A549 treated with Mapracorat at 1 μM for 4 hours (cell line): Measurements from ENCODE around the gene ZFYVE16. TPM values are rescaled to one million over a fixed set of nuclear protein-coding genes. Genes with fewer than 3 reads are reported as not detected.

Experiments used
- total RNA-seq: library from RNA; stranded (reverse); fragments of 200-300 nt; extraction: Qiagen RNA extraction; gene quantifications from 5 replicates; pipeline ENCODE4 v1.2.3, GENCODE V29; 2022

Gene ZFYVE16
- 11.8 to 17.3 TPM (median 15.7 TPM) in 5 replicates for total RNA-seq

DNA sequence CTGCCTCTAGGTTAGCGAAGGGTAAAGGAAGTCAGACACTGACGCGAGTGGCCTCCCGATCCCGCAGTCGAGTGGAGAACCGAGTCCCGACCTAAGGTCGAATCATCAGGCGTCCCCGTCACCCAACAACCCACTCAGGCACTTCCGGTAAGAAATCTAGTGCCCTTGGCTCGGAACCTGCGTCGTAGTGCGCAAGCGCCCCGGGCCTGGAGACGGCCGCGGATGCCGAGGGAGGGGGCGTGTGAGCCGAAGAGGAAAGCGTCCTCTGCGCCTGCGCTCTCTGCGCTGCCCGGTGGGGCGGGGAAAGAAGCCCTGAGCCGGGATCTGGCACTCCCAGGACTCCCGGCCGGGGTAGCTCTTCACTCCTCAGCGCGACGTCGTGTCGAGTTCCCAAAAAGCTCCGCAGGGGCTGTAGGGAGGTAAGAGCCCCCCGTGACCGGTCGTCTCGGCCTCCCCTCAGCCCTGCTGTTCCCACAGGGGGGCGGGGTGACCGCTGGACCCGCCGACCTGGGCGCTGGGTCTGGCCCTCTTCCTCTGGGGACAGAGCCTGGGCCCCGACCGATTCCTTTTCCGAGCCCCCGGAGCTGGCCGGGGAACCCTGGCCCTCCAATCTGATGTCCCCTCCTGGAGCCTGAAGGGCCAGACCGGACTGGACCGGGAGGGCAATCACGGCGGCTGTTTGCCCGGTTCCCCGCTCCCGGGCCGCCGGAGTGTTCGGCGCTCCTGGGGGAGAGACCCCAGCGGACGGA is at the start of gene ZFYVE16:
ZFYVE16 (plus strand) TSS at position 330 of the 749 bp plus-strand sequence. CDS start 26,084 bp downstream, outside the sequence.

GRCh38 chr5:80487829-80488721 is 80.2 kb downstream of the ZFYVE16 start, which contains the start of gene FAM151B:
FAM151B (plus strand) TSS chr5:80488100; CDS start chr5:80488124, 24 bp downstream.

Other genes starting within 250 kb of the ZFYVE16 start
- gene SERINC5, start 152.0 kb upstream of the ZFYVE16 start, total RNA-seq, result 5.0 to 6.8 TPM (median 6.0 TPM) in 5 replicates
- gene SPZ1, start 88.1 kb upstream of the ZFYVE16 start, total RNA-seq, result not detected in 5 replicates
- gene FAM151B, start 80.0 kb downstream of the ZFYVE16 start, total RNA-seq, result 1.1 to 2.3 TPM (median 1.5 TPM) in 5 replicates
- 0.04 to 0.16 TPM (median 0.09 TPM) in 4 of 5 replicates, not detected in the other for gene ANKRD34B, start 162.2 kb downstream of the ZFYVE16 start, total RNA-seq
- 6.4 to 7.9 TPM (median 7.6 TPM) in 5 replicates for gene MSH3, start 246.6 kb downstream of the ZFYVE16 start, total RNA-seq
- gene DHFR, start 246.9 kb downstream of the ZFYVE16 start, total RNA-seq, result 45.8 to 62.7 TPM (median 53.5 TPM) in 5 replicates